ENCODE data around the gene SAMD9.
"Not testable (repeated sequence)": the region's sequence is repeated elsewhere in the genome, so short reads cannot be mapped to it uniquely, and the experiment has no call there.

The SAMD9 gene

DNA sequence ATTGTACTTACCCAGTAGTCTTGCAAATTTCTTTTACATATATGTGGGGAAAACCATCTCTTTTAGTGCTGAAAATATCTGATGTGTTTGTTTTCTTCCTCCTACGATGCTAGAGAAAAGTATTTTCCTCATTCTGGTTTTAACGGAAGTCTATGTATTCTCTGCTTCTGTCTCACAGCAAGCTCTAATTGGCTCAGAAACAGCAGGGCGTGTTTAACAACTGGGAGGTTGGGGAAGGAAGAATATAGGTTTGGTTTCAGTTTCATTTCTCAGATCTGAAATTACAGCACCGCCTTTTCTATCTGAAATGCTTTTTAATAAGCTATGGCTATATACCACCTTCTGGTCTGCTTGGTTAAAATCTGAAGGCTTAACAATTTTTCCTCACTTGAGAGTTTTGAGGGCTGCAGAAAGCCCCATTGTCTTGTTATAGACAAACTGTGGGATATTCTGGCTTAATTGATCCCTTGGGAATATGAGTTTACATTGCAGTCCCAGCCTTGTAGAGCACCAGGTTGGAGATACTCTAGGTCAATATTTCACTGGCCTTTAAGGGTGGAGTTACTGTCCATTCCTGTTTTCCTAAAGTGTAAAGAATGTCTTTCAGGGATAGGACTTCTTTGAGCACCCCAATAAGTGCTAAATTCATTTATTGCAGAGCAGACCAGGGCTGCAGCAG is at the start of gene SAMD9:
Gene SAMD9, minus strand, starts transcription at position 128 of the 679 bp plus-strand sequence. CDS start 11,882 bp downstream, outside the sequence.
- DNase-seq = peak; percentile 15 to 16

DNA sequence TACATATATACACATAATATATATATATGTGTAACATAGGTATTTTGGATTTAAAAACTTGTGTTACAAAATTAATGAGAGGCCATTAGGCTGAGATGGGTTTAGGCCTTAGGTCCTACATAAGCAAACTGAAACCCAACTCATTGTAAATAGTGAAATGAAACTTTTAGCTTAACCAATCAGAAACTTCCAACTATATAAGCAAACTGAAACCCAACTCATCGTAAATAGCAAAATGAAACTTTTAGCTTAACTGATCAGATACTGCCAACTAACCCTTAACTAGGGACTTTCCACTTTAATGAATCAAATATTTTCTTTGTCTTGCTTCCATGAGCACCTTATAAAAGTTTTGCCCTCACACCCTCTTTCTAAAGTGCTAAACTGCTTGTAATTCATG is 47.7 kb upstream of the SAMD9 start:
- no peak for DNase-seq

DNA sequence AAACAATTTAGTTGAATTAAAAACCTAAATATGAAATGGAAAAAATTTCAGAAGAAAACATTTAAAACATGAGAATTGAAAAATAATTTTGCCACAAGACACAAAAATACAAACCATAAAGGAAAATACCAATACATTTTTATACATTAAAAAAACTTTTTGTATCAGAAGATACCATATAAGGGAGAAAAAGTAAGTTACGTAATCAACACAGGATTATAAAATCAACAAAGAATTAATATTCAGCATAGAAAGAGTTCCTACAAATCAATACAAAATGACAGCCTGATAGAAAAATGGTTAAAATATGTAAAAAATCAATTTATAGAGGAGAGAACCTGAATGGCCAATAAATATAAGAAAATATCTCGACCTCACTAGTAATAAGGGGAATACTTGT is 47.0 kb upstream of the SAMD9 start:
- no peak for DNase-seq

DNA sequence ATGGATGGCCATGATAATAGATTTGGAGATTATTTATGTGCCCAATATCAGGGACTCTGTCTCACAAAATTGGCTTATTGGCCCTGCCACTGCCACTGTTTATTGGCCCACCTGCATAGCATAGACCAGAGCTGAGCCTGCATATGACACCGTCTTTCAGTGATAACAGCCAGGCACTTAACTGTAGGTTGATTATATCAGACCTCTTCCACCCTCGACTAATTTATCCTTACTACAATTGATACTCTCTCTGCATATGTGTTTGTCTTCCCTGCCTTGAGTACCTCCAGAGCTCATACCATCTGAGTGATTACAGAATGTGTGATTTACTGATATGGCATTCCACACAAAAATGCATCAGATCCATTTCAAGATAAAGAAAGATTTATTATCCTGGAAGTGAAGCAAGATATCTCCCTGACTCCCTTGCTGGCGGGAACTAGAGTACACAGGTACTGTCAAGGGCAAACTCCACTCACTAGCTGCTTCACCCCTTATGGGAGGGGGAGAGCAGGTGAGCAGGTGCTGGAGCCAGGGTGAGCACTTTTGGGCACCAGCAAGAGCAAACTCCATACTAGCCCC is 43.5 kb upstream of the SAMD9 start:
- no peak for DNase-seq

DNA sequence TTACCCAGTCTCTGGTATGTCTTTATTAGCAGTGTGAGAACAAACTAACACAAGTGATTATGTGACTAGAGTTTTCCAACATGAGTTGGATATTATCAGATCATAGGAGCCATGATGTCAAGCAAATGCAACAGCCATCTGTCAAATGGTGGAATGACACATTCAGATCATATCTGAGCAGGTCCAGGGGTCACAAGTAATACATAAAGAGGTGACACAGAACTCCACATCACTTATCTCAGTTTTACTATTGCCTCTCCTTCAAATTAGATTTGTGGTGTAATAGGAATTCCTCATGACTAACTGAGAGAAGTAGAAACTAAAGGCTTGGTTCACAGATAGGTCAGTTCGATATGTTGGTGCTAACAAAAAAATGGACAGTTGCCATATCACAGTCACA is 42.6 kb upstream of the SAMD9 start:
- DNase-seq = no peak

DNA sequence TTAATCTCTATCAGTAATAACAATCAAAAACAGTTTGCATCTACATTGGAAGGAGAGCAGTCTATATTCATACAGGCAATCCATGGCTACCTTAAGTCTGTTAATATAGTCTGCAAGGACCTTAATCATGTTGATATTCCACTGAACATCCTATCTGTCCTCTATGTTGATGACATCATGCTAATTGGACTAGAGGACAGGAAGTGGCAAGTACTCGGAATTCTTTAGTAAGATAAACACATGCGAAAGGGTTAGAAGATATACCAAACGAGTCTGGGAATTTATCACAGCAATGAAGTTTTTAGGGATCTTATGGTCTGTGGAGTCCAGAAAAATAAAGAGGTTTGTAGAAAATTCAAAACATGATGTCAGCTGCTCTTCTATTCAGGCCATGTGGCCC is 41.7 kb upstream of the SAMD9 start:
- DNase-seq = no peak

DNA sequence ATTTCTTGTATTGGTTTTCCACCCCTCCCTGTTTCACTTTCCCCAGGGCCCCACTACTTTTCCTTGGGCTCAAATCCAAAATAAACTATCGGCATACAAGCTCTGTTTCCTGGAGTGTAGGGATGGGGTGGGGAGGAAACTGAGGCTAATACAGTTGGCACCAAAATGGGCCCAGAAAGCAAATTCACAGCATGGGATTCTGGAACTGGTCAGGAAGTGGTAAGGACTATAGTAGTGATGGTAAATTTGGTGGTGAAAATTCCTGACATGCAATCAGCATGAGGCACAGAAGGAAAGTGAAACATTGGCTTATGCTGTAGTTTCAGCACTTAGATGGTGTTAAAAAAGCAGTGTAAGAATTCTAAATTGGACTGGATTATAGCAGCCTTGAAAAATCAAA is 39.1 kb upstream of the SAMD9 start:
- DNase-seq = no peak

DNA sequence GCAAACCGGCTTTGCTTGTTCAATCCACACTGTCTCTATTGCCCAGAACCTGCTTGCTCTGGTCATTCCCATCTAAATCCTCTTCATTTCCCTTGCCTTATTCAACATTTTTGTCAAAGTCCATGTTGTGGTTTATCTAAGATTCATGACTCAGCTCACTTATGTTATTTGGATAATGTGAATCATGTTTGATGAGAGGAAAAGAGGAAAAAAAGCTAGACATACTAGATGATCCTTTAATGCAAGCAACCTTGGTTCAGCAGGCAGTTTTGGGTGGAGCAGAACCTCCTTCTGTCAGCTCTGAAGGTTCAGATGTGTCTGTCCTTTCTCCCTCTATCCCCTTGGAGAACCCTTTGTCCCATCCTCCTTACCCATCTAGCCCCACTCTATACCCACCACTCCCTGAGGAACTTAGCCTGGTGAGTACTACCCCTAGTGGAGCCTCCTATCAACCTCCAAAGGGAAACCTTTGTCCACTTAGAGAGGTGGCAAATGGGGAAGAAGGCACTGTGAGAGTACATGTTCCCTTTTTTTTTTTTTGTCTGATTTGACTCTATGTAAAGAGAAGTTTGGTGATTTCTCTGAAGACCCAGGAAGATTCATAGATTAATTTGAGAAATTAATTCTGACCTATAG is 32.5 kb upstream of the SAMD9 start:
- no peak for DNase-seq

DNA sequence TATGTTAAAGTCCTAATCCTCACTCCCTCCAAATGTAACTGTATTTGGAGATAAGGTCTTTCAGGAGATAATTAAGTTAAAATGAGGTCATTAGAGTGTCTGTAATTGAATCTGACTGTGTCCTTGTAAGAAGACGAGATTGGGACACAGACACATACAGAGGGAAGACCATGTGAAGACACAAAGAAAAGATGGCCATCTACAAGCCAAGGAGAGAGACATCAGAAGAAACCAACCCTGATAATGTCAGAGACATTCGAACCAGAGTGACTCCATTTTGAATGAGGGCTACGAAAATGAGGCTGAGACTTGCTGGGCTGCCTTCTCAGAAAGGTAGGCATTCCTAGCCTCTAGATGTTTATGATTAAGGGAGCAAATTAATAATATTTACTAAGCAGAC is 30.9 kb upstream of the SAMD9 start:
- no peak for DNase-seq

DNA sequence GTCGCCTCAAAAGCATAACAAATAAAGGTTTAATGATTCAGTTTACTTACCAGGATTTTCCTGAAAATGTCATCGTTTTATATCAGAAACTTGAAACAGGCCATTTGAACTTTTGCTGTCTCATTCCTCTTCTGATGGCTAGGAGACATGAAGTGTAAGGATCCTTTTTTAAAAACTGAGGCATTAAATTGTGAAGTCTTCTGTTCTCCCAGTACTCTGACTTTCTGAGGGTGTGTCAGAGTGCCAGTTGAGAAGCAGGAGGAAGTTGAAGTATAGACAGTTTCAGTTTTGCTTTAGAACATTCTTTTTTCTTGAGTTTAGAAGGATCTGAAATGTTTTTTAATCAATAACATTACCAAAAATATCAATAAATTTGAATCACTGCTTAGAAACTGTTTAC is 30.4 kb upstream of the SAMD9 start, which contains the start of gene SAMD9L:
Gene SAMD9L, minus strand, starts transcription at position 242 of the 400 bp plus-strand sequence. CDS start 12,414 bp downstream, outside the sequence.
- no peak for DNase-seq

DNA sequence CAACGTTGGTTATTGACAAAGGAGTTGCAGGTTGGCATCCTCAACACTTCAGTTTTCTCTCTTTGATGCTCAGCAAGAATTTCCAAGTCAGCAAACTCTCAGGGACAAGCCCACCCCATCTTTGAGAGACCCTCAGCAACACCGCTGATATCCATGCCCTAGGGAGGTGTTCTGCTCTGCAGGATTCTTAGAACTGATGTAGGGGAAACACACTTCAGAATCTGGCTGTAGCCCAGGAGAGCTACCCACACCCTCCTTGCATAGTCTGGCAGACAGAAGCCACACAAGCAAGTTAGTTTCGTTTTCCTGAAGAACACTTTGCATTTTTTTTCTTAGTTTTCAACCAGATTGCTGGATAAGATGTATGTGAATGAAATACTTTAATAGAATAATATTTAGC is 29.6 kb upstream of the SAMD9 start:
- DNase-seq = peak in 1 of 2 donors; percentile 16

DNA sequence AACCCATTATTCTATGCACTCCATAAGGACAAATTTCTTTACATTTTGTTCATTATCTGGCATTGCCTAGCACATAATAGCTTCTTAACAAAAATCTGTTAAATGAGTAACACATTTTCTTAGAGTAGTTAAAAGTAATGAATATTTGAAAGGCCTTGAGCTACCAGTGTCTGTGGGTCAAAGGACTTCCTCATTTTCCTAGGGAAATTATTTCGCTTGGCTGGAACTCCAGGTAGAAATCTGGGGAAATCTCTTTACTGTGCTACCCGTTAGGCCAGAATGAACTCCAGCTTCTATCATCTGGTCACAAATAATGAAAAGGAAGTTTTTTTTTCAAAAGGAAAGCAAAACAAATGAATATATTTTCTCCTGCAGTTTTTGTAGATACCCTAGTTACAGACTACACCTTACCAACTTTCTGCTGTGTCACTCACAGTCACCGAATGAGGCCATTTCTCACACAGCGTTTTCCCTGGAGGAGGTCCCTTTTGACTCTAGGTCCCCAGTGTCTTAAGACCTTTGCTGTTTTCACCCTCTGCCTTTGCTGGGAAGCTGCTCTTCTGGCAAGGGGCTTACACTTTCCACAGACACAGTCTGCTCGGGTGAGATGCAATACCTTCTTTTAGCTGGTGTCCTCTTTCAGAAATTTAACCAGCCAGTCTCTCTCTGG is 28.8 kb upstream of the SAMD9 start:
- DNase-seq = no peak

DNA sequence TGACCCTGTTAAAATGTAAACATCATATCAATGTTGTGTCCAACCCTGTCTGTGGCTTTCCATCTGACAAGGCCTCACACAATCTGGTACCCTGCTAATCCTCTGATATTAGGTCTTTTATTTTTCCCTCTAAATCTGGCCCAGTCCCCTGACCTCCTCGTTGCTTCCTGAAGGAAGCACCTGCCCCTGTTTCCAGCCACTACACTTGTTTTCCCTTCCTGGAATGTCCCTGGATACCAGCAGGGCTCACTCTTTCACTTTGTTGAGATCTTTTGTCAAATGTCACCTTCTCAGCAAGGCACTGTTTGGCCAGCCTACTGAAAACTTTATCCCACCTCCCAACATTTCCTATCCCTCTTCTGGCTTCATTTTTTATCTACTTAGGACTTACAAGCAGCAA is 28.3 kb upstream of the SAMD9 start:
- DNase-seq = no peak

DNA sequence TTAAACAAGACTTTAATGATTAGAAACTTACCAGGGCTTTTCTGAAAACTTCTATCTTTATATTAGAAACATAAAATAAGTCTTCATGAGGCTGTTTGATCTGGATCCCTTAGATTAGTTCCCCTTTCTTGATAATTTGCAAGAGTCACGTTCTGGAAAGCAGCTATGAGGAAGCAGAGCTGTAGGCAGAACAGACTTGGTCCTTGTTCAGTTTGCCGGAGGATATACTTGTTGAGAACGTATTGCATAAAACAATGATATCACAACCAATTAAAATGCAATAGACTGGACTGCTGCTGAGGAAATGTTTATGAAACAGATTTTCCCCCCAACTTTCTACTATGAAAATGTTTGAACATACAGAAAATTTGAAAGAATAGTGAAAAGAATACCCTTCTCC is 27.6 kb upstream of the SAMD9 start:
- no peak for DNase-seq

DNA sequence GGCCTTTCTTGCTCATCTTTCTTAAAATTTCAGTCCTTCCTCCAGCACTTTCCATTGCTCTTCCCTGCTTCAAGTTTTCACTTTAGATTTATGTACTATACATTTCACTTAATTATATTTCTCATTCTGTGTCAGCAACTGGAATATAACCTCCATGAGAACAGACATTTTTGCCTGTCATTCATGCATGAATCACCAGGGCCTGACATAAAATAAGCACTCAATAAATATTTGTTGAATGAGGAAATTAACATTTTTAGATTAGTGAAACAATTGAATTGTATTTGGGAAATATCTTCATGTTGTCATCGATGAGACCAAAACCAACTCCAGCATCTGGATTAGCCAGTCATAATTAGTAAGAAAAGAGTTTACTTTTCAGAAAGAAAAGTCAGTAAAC is 24.3 kb upstream of the SAMD9 start:
- no peak for DNase-seq

DNA sequence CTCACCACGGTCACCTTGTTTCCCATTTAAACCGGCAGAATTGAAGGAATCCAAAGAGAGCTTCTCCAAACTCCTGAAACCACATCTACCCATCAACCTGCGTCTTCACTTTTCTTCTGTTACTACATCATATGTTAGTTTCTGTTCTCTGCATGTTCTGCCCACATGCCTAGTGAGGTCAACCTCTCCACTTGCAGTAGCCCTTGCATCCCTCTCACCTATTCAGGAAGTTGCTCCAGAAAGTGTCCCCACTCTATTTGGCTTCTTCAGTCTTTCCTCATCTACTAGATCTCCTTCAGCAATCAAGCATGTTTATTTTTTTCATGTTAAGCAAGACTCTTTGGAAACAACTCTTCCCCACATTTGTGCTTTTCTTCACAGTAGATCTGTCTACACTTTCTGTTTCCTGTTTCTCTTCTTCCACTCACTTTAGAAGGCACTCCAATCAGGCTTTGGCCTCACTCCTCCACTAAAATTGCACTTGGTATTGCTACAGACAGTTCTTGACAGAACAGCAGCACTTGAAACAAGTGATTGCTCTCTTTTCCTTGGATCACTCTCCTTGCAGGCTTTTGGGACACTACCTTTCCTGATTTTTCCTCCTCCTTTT is 22.9 kb upstream of the SAMD9 start:
- DNase-seq = no peak

DNA sequence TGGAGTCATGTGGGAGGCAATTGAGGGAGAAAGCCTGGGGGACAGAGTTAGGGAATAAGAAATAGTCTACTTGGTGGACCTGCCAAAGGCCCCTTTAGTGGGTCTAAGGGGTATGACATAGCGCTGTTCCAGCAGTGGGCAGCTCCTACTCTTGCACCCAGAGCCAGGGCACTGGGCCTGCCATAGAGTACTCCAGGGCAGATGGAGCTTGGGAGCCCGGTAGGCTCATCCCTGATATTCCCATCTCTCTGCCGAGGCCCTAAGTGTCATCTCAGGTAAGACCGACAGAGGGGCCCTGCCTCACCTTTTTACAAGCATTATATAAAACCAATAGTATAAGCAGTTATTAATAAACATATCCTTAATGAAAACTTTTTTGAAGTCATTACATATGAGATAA is 20.8 kb upstream of the SAMD9 start:
- no peak for DNase-seq

DNA sequence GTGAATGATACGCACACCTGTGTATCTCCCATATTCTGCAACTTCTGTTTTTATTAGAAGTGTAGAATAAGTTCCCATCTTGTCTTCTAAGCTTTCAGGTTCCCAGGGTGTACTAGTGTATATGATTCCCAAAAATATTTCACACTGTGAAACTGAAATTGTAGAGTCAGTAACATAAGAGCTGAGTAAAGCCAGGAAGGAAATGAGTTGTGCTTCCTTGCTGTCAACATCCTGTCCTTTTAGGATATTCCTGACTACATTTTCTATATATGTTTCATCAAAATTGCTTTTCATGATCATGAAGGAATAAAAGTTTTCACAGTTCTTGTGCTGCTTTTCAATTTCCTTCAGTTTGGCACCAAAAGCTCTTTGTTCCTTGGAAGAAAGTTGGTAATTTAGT is 15.2 kb upstream of the SAMD9 start:
- no peak for DNase-seq

DNA sequence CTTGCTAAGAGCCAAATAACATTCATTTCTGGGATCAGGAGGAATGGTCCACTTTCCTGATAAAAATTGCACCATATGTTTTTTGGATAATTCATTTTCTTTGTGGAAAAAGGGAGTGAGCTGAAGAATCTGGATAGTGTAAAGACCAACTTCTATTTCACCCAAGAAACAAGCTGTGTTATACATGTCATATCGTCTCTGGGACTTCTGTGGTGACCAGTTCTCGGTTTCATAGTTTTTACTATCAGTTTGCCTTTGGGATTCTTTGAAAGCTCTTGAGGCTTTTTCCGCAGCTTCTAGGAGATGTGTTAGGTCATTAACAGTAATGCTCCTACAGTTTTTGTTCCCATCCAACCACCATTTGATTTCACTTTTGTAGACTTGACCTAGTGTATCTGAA is 14.4 kb upstream of the SAMD9 start:
- no peak for DNase-seq

DNA sequence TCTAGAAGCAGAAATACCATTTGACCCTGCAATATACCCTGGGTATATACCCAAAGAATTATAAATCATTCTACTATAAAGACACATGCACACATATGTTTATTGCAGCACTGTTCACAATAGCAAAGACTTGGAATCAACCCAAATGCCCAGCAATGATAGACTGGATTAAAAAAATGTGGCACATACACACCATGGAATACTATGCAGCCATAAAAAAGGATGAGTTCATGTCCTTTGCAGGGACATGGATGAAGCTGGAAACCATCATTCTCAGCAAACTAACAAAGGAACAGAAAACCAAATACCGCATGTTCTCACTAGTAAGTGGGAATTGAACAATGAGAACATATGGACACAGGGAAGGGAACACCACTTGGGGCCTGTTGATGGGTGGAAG is 9.2 kb upstream of the SAMD9 start:
- DNase-seq = not testable (repeated sequence)

DNA sequence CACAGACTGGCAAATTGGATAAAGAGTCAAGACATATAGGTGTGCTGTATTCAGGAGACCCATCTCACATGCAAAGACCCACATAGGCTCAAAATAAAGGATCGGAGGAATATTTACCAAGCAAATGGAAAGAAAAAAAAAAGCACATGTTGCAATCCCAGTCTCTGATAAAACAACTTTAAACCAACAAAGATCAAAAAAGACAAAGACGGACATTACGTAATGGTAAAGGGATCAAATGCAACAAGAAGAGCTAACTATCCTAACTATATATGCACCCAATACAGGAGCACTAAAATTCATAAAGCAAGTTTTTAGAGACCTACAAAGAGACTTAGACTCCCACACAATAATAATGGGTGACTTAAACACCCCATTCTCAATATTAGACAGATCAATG is 5.8 kb upstream of the SAMD9 start:
- not testable (repeated sequence) for DNase-seq

DNA sequence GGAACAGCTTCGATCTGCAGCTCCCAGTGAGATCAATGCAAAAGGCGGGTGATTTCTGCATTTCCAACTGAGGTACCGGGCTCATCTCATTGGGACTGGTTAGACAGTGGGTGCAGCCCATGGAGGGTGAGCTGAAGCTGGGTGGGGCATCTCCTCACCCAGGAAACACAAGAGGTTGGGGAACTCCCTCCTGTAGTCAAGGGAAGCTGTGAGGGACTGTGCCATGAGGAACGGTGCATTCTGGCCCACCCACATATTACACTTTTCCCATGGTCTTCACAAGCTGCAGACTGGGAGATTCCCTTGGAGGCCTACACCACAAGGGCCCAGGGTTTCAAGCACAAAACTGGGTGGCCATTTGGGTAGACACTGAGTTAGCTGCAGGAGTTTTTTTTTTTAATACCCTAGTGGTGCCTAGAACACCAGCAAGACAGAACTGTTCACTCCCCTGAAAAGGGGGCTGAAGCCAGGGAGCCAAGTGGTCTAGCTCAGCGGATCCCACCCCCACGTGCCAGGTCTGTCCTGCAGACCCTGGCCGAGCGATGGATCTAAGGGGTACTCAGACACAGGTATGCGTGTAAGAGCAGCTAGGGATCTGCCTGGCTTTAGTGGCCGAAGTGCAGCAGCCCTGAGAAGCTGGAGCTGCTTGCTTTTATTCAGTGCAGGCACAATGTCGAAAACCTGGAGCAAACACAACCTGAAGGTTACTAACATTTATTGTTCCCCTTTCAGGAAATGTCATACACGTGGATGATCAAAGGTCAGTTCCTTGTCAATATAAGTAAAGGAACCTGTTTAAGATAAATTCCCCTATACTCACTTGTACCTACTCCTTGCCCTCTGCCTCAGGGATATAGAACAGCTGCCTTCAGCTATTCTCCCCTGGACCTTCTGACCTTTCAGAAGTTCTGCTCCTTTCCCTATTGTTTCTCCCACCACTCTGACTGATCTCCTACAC is 3.1 kb upstream of the SAMD9 start:
- DNase-seq = no peak

Data from stimulated activated CD4-positive, alpha-beta T cell treated with anti-CD3 and anti-CD28 coated beads, Interleukin-2, amount 100 ng/mL, for 48 hours (primary cell).